Heart right ventricle (tissue), 16 donors: ENCODE data around the gene KYNU. TPM values are rescaled to one million over a fixed set of nuclear protein-coding genes. Genes with fewer than 3 reads are reported as not detected.

Experiments used
- ATAC-seq, 8 donors: fragments of 200-7000 bp; cut with Tn5 transposase; one replicate each; pipeline ENCODE4 v1.9.1; 2020; ENCODE audit warnings: mild to moderate bottlenecking in 8 of 8, moderate library complexity in 8 of 8, moderate number of reproducible peaks in 1 of 8
- DNase-seq, 2 donors: peaks; one replicate each; pipeline ENCODE4 v3.0.0-alpha.2; 2020
- H3K27ac ChIP-seq, 10 donors: fragments of 200-600 bp; sonication (generic) in 2 of 10; one replicate each; pipeline versions ENCODE4 v1.5.0 to v1.8.0; 2020 to 2022; ENCODE audit warnings: mild to moderate bottlenecking in 3 of 10
- H3K27me3 ChIP-seq, 7 donors: fragments of 200-600 bp; one replicate each; pipeline ENCODE4 v1.8.0; 2021 to 2022; ENCODE audit warnings: mild to moderate bottlenecking in 2 of 7
- H3K36me3 ChIP-seq, 9 donors: fragments of 200-600 bp; sonication (generic) in 1 of 9; one replicate each; pipeline versions ENCODE4 v1.5.0 to v1.8.0; 2020 to 2022; ENCODE audit warnings: mild to moderate bottlenecking in 2 of 9
- H3K4me1 ChIP-seq, 9 donors: fragments of 200-600 bp; sonication (generic) in 1 of 9; one replicate each; pipeline versions ENCODE4 v1.5.0 to v1.8.0; 2020 to 2022; ENCODE audit warnings: mild to moderate bottlenecking in 4 of 9
- H3K4me3 ChIP-seq, 10 donors: fragments of 200-600 bp; sonication (generic) in 2 of 10; one replicate each; pipeline versions ENCODE4 v1.5.0 to v1.8.0; 2020 to 2022; ENCODE audit warnings: mild to moderate bottlenecking in 7 of 10, moderate library complexity in 2 of 10
- H3K9me3 ChIP-seq, 11 donors: fragments of 200-600 bp in 10 of 11; sonication (generic) in 2 of 11; one replicate each; pipeline versions ENCODE4 v1.5.0 to v1.8.0; 2013 to 2022; ENCODE audit warnings: mild to moderate bottlenecking in 2 of 11, control low read depth in 1 of 11, moderate library complexity in 1 of 11
- CTCF ChIP-seq, 9 donors: fragments of 200-600 bp; sonication (generic) in 2 of 9; IDR thresholded peaks; one replicate each; pipeline versions ENCODE4 v1.5.0 to v1.8.0; 2021 to 2022; ENCODE audit warnings: antibody characterized with exemption in 9 of 9, mild to moderate bottlenecking in 5 of 9, moderate library complexity in 1 of 9
- WGBS, 2 donors: extraction: QIAGEN DNeasy Blood & Tissue Kit; methylation state at CpG; one replicate each; pipeline ENCODE4 v1.1.7; 2013; ENCODE audit warnings: inconsistent platforms in 1 of 2; 5-methylcytosine and 5-hydroxymethylcytosine counted together
- intact Hi-C, 10 donors: fragments of 100-400 bp; cut with DNase I; formaldehyde crosslinking; loops; one replicate each; pipeline versions ENCODE4 v1.11.1 to v1.14.2; 2022
- polyA plus RNA-seq, 2 donors: library from polyadenylated mRNA; stranded (reverse); fragments of 200-250 nt; gene quantifications; one replicate each; pipeline ENCODE4 v1.2.3, GENCODE V29; 2013
- total RNA-seq, 10 donors: library from RNA; stranded (reverse); fragmentation: NEBNext Ultra II Directional in 3 of 10; extraction: Animal tissue kit (Norgen Biotek cat#: 25700) in 3 of 10; gene quantifications; one replicate each; pipeline versions ENCODE4 v1.2.1 to v1.2.4, GENCODE V29; 2021 to 2023
- donor health status: Arrhythmogenic right ventricular cardiomyopathy.
- donor health status: ischemic (EF 13 %, LVEDD 7.1; RV severe dilation, severe dysfunction).
- donor health status: healthy with polysubstance abuse.
- donor health status: DM: no; HTN: yes; CAD: no.
- donor health status: DM: no; HTN: no; CAD: no.
- donor health status: ischemic (EF 25% LVEDD 6.9; RV normal size, moderate dysfunction).
- donor health status: ischemic (EF 25% LVEDD 5.7; RV mildly dilated, moderate dysfunction).
- donor health status: healthy.
- donor health status: DM: yes; HTN: yes; CAD: no.
- donor health status: Ischemic cardiomyopathy.
- donor health status: ischemic (EF 35%, LVEDD 5.7; RV mildly dilated, moderate dysfunction).
- donor health status: nonischemic (EF 11% LVEDD 7.7; RV severe dilation, severe dysfunction).
- donor health status: DM: yes; HTN: yes; CAD: no.
- donor health status: PGD.
- donor health status: ischemic (EF 29% LVEDD 5.4; RV normal size, mild dysfunction).
- donor health status: nonischemic (EF 23%, LVEDD 6.1; RV moderate dilation, normal function).

The KYNU gene
- total and polyA plus RNA-seq, 12 donors: 0.07 to 9.5 (median 0.78) TPM

- TF ChIP-seq CTCF (IDR thresholded peaks at IDR 0.05): no peak
- intact Hi-C loops: no loop called here
- ATAC-seq (no peak), DNase-seq (no peak)
- Histone ChIP-seq H3K36me3 (no peaks in the 10 kb centered on the region), H3K9me3 (peaks cover 0 to 2% (median 0%) of the 10 kb centered on the region in 11 donors), H3K4me1 (peaks cover 0 to 38% (median 0%) of the 10 kb centered on the region in 9 donors), H3K27me3 (no peaks in the 10 kb centered on the region), H3K27ac (peak overlapping the region in 1 of 10 donors; percentile 91), H3K4me3 (no peak overlapping the region)
- 86 to 92% methylated on average over 6 of the region's 6 CpGs for WGBS, 2 donors
Observed at GRCh38 chr2:142875010-142875409, 2.5 kb upstream of the KYNU start.

- no peaks in the 10 kb centered on the region for H3K36me3 ChIP-seq
- H3K9me3 ChIP-seq: peaks cover 0 to 2% (median 0%) of the 10 kb centered on the region in 11 donors
- H3K4me3 ChIP-seq: no peak overlapping the region
- WGBS, 2 donors: 94% methylated on average over 4 of the region's 4 CpGs
- DNase-seq (no peak), ATAC-seq (no peak)
- H3K27me3 ChIP-seq: no peaks in the 10 kb centered on the region
- intact Hi-C loops: no loop called here
- peaks cover 0 to 43% (median 0%) of the 10 kb centered on the region in 9 donors for H3K4me1 ChIP-seq
- H3K27ac ChIP-seq: peak overlapping the region in 1 of 10 donors; percentile 91
- no peak for TF ChIP-seq CTCF (IDR thresholded peaks at IDR 0.05)
Observed at GRCh38 chr2:142875652-142876051, 1.8 kb upstream of the KYNU start.

- ATAC-seq (no peak), DNase-seq (no peak)
- H3K4me3 ChIP-seq: no peak overlapping the region
- WGBS, 2 donors: 63 to 71% methylated on average over 2 of the region's 2 CpGs
- peak overlapping the region in 1 of 10 donors; percentile 88 for H3K27ac ChIP-seq
- intact Hi-C loops: no loop called here
- H3K4me1 ChIP-seq: peaks cover 0 to 41% (median 0%) of the 10 kb centered on the region in 9 donors
- TF ChIP-seq CTCF (IDR thresholded peaks at IDR 0.05): no peak
- H3K27me3 ChIP-seq: no peaks in the 10 kb centered on the region
- H3K9me3 ChIP-seq: peaks cover 0 to 2% (median 0%) of the 10 kb centered on the region in 11 donors
- H3K36me3 ChIP-seq: no peaks in the 10 kb centered on the region
Observed at GRCh38 chr2:142876423-142876822, 1.0 kb upstream of the KYNU start.

GRCh38 chr2:142878031-142878678 is 691 bp downstream of the KYNU start:
- ATAC-seq: no peak
- peaks cover 0 to 4% (median 0%) of the 10 kb centered on the region in 11 donors for H3K9me3 ChIP-seq
- H3K4me3 ChIP-seq: peak overlapping the region in 5 of 10 donors; percentile 12 to 48 (median 22)
- intact Hi-C loops: no loop called here
- H3K4me1 ChIP-seq: peaks cover 0 to 31% (median 0%) of the 10 kb centered on the region in 9 donors
- no peak for TF ChIP-seq CTCF (IDR thresholded peaks at IDR 0.05)
- peak overlapping the region in 1 of 10 donors; percentile 88 for H3K27ac ChIP-seq
- no peaks in the 10 kb centered on the region for H3K36me3 ChIP-seq
- DNase-seq: no peak
- 68 to 69% methylated on average over 6 of the region's 6 CpGs for WGBS, 2 donors
- H3K27me3 ChIP-seq: no peaks in the 10 kb centered on the region
